DND-41 (cell line): ENCODE data around the gene SIGLEC7.

Experiments used
- ATAC-seq: fragments of 200-7000 bp; cut with Tn5 transposase; 3 replicates; pipeline ENCODE4 v1.9.1; 2021; ENCODE audit warnings: low read depth; ENCODE audit not compliant: insufficient read depth
- DNase-seq: peaks from one replicate; pipeline ENCODE4 v3.0.0-alpha.2; 2020
- H2AFZ ChIP-seq: 2 replicates; pipeline ENCODE4 v1.6.0; 2012; ENCODE audit warnings: low read depth, low read length
- H3K27ac ChIP-seq: 2 replicates; pipeline ENCODE4 v1.5.1; 2012; ENCODE audit warnings: low read length, inconsistent platforms
- H3K27me3 ChIP-seq: fragments of 200-600 bp; sonication (generic); 2 replicates; pipeline ENCODE4 v1.6.0; 2012; ENCODE audit warnings: low read length, mild to moderate bottlenecking, inconsistent platforms; ENCODE audit not compliant: insufficient read depth, poor library complexity
- H3K36me3 ChIP-seq: 2 replicates; pipeline ENCODE4 v1.5.1; 2012; ENCODE audit warnings: low read length, inconsistent platforms; ENCODE audit not compliant: insufficient read depth
- H3K4me1 ChIP-seq: 2 replicates; pipeline ENCODE4 v1.5.1; 2012; ENCODE audit warnings: mild to moderate bottlenecking, low read length; ENCODE audit not compliant: insufficient read depth
- H3K4me2 ChIP-seq: 2 replicates; pipeline ENCODE4 v1.6.0; 2012; ENCODE audit warnings: mild to moderate bottlenecking, moderate library complexity, low read length, inconsistent platforms; ENCODE audit not compliant: insufficient read depth
- H3K4me3 ChIP-seq, 2 experiments: fragments of 200-600 bp in 1 of 2; shearing (Covaris generic) in 1 of 2; 2 replicates each; pipeline ENCODE4 v1.5.1; 2012 to 2016; ENCODE audit warnings: inconsistent platforms in 2 of 2, low read length in 2 of 2, mild to moderate bottlenecking in 2 of 2, low read depth in 1 of 2, moderate library complexity in 1 of 2
- H3K79me2 ChIP-seq: 2 replicates; pipeline ENCODE4 v1.6.0; 2012; ENCODE audit warnings: low read length, inconsistent platforms; ENCODE audit not compliant: insufficient read depth
- H3K9ac ChIP-seq: 2 replicates; pipeline ENCODE4 v1.6.0; 2012; ENCODE audit warnings: low read depth, mild to moderate bottlenecking, inconsistent platforms, low read length, moderate library complexity
- H3K9me3 ChIP-seq: 2 replicates; pipeline ENCODE4 v1.5.1; 2012; ENCODE audit warnings: low read length, moderate library complexity, mild to moderate bottlenecking, inconsistent platforms; ENCODE audit not compliant: insufficient read depth, severe bottlenecking
- H4K20me1 ChIP-seq: 2 replicates; pipeline ENCODE4 v1.6.0; 2012; ENCODE audit warnings: low read length; ENCODE audit not compliant: insufficient read depth
- CTCF ChIP-seq: IDR thresholded peaks from 2 replicates; pipeline ENCODE4 v1.5.1; 2012; ENCODE audit warnings: borderline replicate concordance, low read length, moderate library complexity, mild to moderate bottlenecking; ENCODE audit not compliant: poor library complexity, severe bottlenecking; ENCODE audit errors: extremely low read depth
- EZH2 ChIP-seq: IDR thresholded peaks from 3 replicates; pipeline ENCODE4 v1.6.1; 2012; ENCODE audit warnings: borderline replicate concordance, low read depth, mild to moderate bottlenecking, moderate library complexity, low read length, inconsistent platforms; ENCODE audit not compliant: severe bottlenecking

SIGLEC7 gene

GRCh38 chr19:51188227-51188559, 46.1 kb downstream of the SIGLEC7 start:
- Histone ChIP-seq H3K4me2 (no peak overlapping the region), H3K27ac (no peak overlapping the region), H3K27me3 (no peaks in the 10 kb centered on the region), H3K4me3 (no peak overlapping the region), H3K79me2 (no peaks in the 10 kb centered on the region), H3K9me3 (no peaks in the 10 kb centered on the region), H3K36me3 (no peaks in the 10 kb centered on the region), H4K20me1 (no peaks in the 10 kb centered on the region), H2AFZ (no peak overlapping the region), H3K9ac (no peak overlapping the region), H3K4me1 (no peaks in the 10 kb centered on the region)
- ATAC-seq (no peak), DNase-seq (no peak)
- TF ChIP-seq EZH2 (no peak), CTCF (no peak)

GRCh38 chr19:51192689-51193088, 50.6 kb downstream of the SIGLEC7 start:
- H3K9me3 ChIP-seq = no peaks in the 10 kb centered on the region
- DNase-seq = no peak
- H4K20me1 ChIP-seq = no peaks in the 10 kb centered on the region
- H2AFZ ChIP-seq = no peak overlapping the region
- no peaks in the 10 kb centered on the region for H3K27me3 ChIP-seq
- H3K4me1 ChIP-seq = no peaks in the 10 kb centered on the region
- H3K9ac ChIP-seq = no peak overlapping the region
- ATAC-seq = no peak
- no peak overlapping the region for H3K4me3 ChIP-seq
- H3K79me2 ChIP-seq = no peaks in the 10 kb centered on the region
- no peak overlapping the region for H3K27ac ChIP-seq
- H3K4me2 ChIP-seq = no peak overlapping the region
- H3K36me3 ChIP-seq = no peaks in the 10 kb centered on the region
- no peak for TF ChIP-seq CTCF
- TF ChIP-seq EZH2 = no peak

GRCh38 chr19:51194527-51195315, 52.6 kb downstream of the SIGLEC7 start:
- H3K4me1 ChIP-seq = no peaks in the 10 kb centered on the region
- H3K4me3 ChIP-seq = no peak overlapping the region
- ATAC-seq (no peak), DNase-seq (no peak)
- no peak overlapping the region for H2AFZ ChIP-seq
- no peaks in the 10 kb centered on the region for H3K79me2 ChIP-seq
- no peak overlapping the region for H3K27ac ChIP-seq
- no peaks in the 10 kb centered on the region for H3K9me3 ChIP-seq
- H3K36me3 ChIP-seq = no peaks in the 10 kb centered on the region
- no peak overlapping the region for H3K9ac ChIP-seq
- no peak overlapping the region for H3K4me2 ChIP-seq
- H3K27me3 ChIP-seq = no peaks in the 10 kb centered on the region
- H4K20me1 ChIP-seq = no peaks in the 10 kb centered on the region
- TF ChIP-seq EZH2 (no peak), CTCF (no peak)

- Histone ChIP-seq H3K27ac (no peak overlapping the region), H2AFZ (no peak overlapping the region), H3K36me3 (no peaks in the 10 kb centered on the region), H3K27me3 (no peaks in the 10 kb centered on the region), H4K20me1 (no peaks in the 10 kb centered on the region), H3K4me2 (no peak overlapping the region), H3K79me2 (no peaks in the 10 kb centered on the region), H3K9ac (no peak overlapping the region), H3K4me1 (no peaks in the 10 kb centered on the region), H3K9me3 (no peaks in the 10 kb centered on the region), H3K4me3 (no peak overlapping the region)
- TF ChIP-seq EZH2 (no peak), CTCF (no peak)
- ATAC-seq (no peak), DNase-seq (no peak)
These were observed 53.1 kb downstream of the SIGLEC7 start for GRCh38 chr19:51195316-51195586.
